Mesodermal cell (in vitro differentiated cells): ENCODE measurements around the gene BICRA.

Experiments used
- H3K27ac ChIP-seq: 2 replicates; pipeline ENCODE4 v1.7.0; 2013; ENCODE audit warnings: mild to moderate bottlenecking, low read depth, low read length, moderate library complexity; ENCODE audit not compliant: severe bottlenecking
- H3K36me3 ChIP-seq: 2 replicates; pipeline ENCODE4 v1.7.1; 2013; ENCODE audit warnings: mild to moderate bottlenecking, low read length, moderate library complexity; ENCODE audit not compliant: control insufficient read depth, insufficient read depth
- H3K4me1 ChIP-seq: one replicate; pipeline ENCODE4 v1.7.1; 2013; ENCODE audit warnings: mild to moderate bottlenecking, low read length; ENCODE audit not compliant: insufficient read depth, control insufficient read depth, poor library complexity, severe bottlenecking
- H3K4me3 ChIP-seq: 2 replicates; pipeline ENCODE4 v1.7.0; 2013; ENCODE audit warnings: low read length, control low read depth, mild to moderate bottlenecking; ENCODE audit not compliant: insufficient read depth, poor library complexity, severe bottlenecking; ENCODE audit errors: extremely low read depth
- H3K9me3 ChIP-seq: 2 replicates; pipeline ENCODE4 v1.7.1; 2013; ENCODE audit warnings: mild to moderate bottlenecking, low read length, moderate library complexity; ENCODE audit not compliant: control insufficient read depth
- WGBS, 2 experiments: methylation state at CpG; one replicate each; pipeline ENCODE4 v1.1.5; 2013; ENCODE audit warnings: missing lambda C conversion rate in 2 of 2; ENCODE audit not compliant: insufficient coverage in 2 of 2; 5-methylcytosine and 5-hydroxymethylcytosine counted together

BICRA gene

DNA sequence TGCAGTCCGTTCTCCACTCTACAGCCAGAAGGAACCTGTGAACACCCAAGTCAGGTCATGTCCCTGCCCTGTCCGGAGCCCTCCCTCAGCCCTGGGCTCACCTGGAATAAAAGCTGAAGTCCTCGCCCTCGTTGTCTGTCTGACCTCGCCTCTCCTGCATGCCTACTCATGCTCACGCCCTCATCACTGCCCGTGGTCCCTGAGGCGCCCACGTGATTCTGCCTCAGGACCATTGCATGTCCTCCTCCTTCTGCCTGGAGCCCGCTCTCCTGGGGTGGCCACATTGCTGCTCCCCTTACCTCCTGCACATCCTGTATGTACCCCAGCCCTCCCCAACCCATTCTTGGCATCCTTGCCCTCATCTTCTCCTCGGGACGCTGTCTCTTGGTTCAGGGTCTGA is 42.2 kb downstream of the BICRA start:
- Histone ChIP-seq H3K4me1 (peaks cover 13% of the 10 kb centered on the region), H3K4me3 (no peak overlapping the region), H3K27ac (no peak overlapping the region), H3K36me3 (peaks cover 66% of the 10 kb centered on the region), H3K9me3 (no peaks in the 10 kb centered on the region)
- WGBS, 2 experiments: 91 to 93% methylated on average over 12 of the region's 12 CpGs

DNA sequence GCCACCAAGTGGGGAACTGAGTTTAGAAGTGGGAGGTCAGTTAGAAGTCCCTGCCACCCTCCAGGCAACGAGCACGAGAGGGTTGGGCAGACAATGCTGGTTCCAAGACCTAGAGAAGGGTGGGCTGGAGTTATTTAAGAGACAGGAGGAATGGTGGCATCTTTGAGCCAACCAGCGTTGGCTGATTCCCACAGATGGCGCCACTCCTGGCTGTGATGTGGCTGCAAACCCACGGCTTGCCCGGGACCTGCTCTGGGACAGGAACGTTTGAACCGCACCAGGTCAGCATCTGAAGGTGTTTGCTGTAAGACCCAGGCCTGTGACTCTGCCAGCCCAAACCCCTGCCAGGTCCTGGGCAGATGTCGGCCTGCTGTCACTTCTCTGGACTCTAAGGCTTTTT is 42.8 kb downstream of the BICRA start:
- H3K27ac ChIP-seq: no peak overlapping the region
- H3K9me3 ChIP-seq: no peaks in the 10 kb centered on the region
- H3K36me3 ChIP-seq: peaks cover 66% of the 10 kb centered on the region
- H3K4me3 ChIP-seq: no peak overlapping the region
- H3K4me1 ChIP-seq: peaks cover 13% of the 10 kb centered on the region
- 93 to 95% methylated on average over 9 of the region's 9 CpGs for WGBS, 2 experiments

DNA sequence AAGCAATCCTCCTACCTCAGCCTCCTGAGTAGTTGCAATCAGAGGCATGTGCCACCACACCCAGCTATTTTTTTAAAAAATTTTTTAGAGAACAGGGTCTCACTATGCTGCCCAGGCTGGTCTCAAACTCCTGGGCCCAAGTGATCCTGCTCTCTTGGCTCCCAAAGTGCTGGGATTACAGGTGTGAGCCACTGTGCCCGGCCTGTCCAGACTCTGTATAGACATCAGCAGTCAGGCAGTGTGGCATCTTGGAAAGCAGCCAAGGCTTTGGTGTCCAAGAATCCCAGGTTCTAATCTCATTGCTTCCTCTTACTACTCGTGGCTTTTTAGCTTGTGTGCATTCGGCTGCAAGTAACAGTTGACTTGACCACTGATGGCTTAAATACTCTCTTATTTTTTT is 43.4 kb downstream of the BICRA start:
- Histone ChIP-seq H3K36me3 (peaks cover 65% of the 10 kb centered on the region), H3K9me3 (no peaks in the 10 kb centered on the region), H3K4me3 (no peak overlapping the region), H3K27ac (no peak overlapping the region), H3K4me1 (peaks cover 12% of the 10 kb centered on the region)
- WGBS, 2 experiments: 93 to 94% methylated on average over 1 to 3 of the region's 3 CpGs

DNA sequence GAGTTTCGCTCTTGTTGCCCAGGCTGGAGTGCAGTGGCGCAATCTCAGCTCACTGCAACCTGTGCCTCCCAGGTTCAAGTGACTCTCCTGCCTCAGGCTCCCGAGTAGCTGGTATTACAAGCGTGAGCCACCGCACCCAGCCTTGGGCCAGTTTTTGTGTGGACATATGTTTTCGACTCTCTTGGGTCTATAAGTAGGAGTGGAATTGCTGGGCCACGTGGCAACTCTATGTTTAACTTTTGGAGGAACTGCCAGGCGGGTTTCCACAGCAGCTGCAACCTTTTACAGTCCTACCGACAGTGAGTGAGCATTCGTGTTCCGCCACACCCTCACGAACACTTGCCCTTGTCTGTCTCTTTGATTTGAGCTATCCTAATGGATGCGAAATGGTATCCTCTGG is 44.9 kb downstream of the BICRA start:
- whole genome bisulfite sequencing, 2 experiments: 97% methylated on average over 12 of the region's 13 CpGs

DNA sequence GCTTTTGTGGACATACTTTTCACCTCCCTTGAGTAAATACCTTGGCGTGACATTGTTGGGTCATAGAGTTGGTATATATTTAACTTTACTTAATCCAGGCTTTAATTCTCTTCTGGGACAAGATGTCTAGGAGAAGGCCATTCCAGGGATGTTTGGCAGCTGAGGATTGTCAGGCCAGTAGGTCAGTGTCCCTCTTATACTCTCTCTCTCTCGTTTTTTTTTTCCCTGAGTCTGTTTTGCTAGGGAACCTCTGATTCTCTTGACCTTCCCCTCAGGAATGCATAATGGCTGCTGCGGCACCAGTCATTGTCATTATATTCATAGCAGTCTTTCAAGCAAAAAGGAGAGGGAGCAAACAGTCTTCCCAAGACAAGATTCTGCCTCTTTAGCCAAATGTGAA is 48.8 kb downstream of the BICRA start:
- WGBS, 2 experiments: 90 to 100% methylated on average over 1 to 2 of the region's 3 CpGs
- Histone ChIP-seq H3K4me3 (no peak overlapping the region), H3K36me3 (peaks cover 52% of the 10 kb centered on the region), H3K27ac (no peak overlapping the region), H3K4me1 (peaks cover 19% of the 10 kb centered on the region), H3K9me3 (no peaks in the 10 kb centered on the region)

More for the DNA sequence above, 44.9 kb downstream of the BICRA start:
- H3K9me3 ChIP-seq: no peaks in the 10 kb centered on the region
- peaks cover 67% of the 10 kb centered on the region for H3K36me3 ChIP-seq
- H3K4me1 ChIP-seq: peaks cover 5% of the 10 kb centered on the region
- no peak overlapping the region for H3K4me3 ChIP-seq
- no peak overlapping the region for H3K27ac ChIP-seq

DNA sequence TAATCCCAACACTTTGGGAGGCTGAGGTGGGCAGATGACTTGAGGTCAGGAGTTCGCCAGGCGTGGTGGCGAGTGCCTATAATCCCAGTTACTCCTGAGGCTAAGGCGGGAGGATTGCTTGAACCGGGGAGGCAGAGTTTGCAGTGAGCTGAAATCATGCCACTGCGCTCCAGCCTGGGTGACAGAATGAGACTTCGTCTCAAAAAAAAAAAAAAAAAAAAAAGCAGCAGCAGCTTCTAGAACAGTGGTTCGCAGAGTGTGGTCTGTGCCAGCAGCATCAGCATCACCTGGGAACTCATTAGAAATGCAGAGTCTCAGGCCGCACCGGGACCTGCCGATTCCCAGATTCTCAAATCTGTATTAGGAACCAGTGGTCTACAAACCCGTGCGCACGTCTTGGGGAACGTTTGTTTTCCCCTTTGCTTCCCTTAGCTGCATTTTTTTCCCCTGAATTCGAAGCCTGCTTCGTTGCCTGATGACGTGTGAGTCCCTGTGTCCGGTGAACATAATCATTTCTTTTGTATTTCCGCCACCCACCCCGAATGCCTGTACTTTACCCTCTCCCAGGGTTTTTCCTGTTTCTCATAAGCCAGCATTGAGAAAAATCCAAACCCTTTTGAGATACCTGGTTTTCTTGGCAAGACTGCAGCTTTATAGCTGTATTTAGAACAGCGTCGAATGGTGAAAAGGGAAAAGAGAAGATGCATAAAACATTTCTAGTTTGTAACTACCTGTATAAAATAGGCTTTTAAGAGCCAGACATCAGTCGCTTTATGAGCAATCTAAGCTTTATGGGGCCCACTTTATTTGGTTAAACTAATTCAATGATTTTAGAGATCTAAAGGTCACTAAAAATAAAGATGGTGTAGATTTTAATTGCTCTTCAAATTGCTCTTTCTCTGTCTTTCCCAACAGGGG is 49.8 kb downstream of the BICRA start:
- peaks cover 45% of the 10 kb centered on the region for H3K36me3 ChIP-seq
- H3K9me3 ChIP-seq: no peaks in the 10 kb centered on the region
- no peak overlapping the region for H3K4me3 ChIP-seq
- 92 to 97% methylated on average over 18 to 21 of the region's 24 CpGs for WGBS, 2 experiments
- peaks cover 26% of the 10 kb centered on the region for H3K4me1 ChIP-seq
- H3K27ac ChIP-seq: no peak overlapping the region

DNA sequence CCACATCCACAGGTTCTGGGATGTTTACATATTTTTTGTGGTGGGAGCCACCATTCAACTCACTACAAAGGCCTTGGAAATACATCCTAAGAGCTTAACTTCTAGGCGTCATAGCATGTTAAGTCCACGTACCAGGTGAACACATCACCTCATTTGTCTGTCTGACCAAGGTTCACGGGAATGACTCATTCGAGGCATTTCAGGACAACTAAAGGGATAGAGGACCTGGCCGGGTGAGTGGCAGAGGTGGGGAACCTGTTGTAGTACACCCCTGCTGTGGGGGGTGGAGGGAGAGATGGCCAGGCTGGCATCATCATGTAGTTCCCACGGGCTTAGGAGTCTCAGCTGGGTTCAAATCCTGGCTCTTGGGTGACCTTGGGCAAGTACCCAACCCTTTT is 51.5 kb downstream of the BICRA start:
- H3K9me3 ChIP-seq: no peaks in the 10 kb centered on the region
- H3K36me3 ChIP-seq: peaks cover 40% of the 10 kb centered on the region
- WGBS, 2 experiments: 95 to 96% methylated on average over 5 to 6 of the region's 6 CpGs
- peaks cover 37% of the 10 kb centered on the region for H3K4me1 ChIP-seq
- H3K4me3 ChIP-seq: no peak overlapping the region
- no peak overlapping the region for H3K27ac ChIP-seq

DNA sequence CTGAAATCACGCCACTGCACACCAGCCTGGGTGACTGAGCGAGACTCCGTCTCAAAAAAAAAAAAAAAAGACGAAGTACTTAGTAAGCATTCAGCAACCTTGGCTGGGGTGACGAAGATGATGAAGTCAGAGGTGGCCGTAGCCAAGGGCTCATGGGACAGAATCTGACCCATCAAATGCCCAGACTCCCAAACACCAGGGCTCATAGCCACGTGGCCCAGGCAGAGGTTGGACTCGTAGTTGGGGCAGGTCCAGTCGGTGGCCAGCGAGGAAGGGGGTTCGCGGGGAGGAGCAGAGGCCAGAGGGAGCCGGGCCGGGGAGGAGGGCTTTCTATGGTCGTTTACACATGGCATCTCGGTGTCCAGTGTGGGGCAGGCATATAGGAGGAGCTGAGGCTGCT is 52.2 kb downstream of the BICRA start:
- Histone ChIP-seq H3K9me3 (no peaks in the 10 kb centered on the region), H3K4me3 (no peak overlapping the region), H3K4me1 (peaks cover 37% of the 10 kb centered on the region), H3K36me3 (peaks cover 39% of the 10 kb centered on the region), H3K27ac (no peak overlapping the region)
- WGBS, 2 experiments: 92 to 95% methylated on average over 11 to 13 of the region's 16 CpGs

DNA sequence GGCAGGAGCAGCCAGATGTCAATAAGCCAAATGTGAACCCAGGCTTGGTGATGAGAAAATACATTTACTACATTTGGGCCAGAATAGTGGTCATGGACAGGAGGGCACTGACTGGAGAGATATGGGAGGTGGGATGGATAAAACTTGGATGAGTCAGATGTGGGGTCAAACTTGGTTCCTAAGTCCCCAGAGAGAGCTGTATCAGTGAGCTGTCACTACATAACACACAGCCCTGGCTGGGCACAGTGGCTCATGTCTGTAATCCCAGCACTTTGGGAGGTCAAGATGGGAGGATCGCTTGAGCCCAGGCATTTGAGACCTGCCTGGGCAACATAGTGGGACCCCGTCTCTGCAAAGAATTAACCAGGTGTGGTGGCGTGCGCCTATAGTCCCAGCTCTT is 52.7 kb downstream of the BICRA start:
- H3K36me3 ChIP-seq: peaks cover 34% of the 10 kb centered on the region
- H3K27ac ChIP-seq: no peak overlapping the region
- H3K4me1 ChIP-seq: peaks cover 38% of the 10 kb centered on the region
- WGBS, 2 experiments: 96 to 100% methylated on average over 4 of the region's 4 CpGs
- no peak overlapping the region for H3K4me3 ChIP-seq
- H3K9me3 ChIP-seq: no peaks in the 10 kb centered on the region

DNA sequence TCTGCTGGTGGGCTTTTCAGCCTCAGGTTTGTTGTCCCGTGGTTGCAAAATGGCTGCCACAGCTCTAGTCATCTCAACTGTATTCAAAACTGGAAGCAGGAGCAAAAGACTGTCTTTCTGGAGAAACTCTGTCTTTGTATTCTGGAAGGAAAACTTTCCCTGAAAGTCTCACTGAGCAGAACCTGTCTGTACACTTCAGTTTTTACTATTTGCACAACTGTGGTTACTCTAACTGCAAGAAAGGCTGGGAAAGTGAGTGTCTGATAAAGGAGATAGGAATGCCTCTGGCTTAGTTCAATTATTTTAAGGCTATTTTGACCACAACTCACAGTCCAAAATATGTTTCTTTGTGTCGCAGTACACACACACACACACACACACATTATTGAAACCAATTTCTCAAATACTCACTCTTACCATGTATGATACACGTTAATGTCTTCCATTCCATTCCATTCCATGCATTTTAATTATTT is 54.5 kb downstream of the BICRA start:
- no peak overlapping the region for H3K4me3 ChIP-seq
- H3K27ac ChIP-seq: peak overlapping the region; percentile 90
- peaks cover 45% of the 10 kb centered on the region for H3K4me1 ChIP-seq
- 84 to 91% methylated on average over 2 to 3 of the region's 3 CpGs for WGBS, 2 experiments
- no peaks in the 10 kb centered on the region for H3K9me3 ChIP-seq
- peaks cover 29% of the 10 kb centered on the region for H3K36me3 ChIP-seq
